GM18508 (cell line): Measurements from ENCODE around the gene CPPED1.
"Not testable (repeated sequence)": the region's sequence is repeated elsewhere in the genome, so short reads cannot be mapped to it uniquely, and the experiment has no call there.

Experiments
- ATAC-seq: cut with Tn5 transposase; IDR thresholded peaks from one replicate; pipeline ENCODE4 v1.9.1; 2021; ENCODE audit warnings: moderate number of reproducible peaks; ENCODE audit not compliant: insufficient read depth, unreplicated experiment

Gene CPPED1

GRCh38 chr16:12802661-12803060, 1.0 kb downstream of the CPPED1 start:
- ATAC-seq, result no peak

GRCh38 chr16:12802048-12802447, 1.6 kb downstream of the CPPED1 start:
- ATAC-seq, result no peak

- ATAC-seq, result no peak
These were observed 2.1 kb downstream of the CPPED1 start for GRCh38 chr16:12801511-12802042.

GRCh38 chr16:12800817-12801216, 2.9 kb downstream of the CPPED1 start:
- ATAC-seq, result no peak

GRCh38 chr16:12799996-12800395, 3.7 kb downstream of the CPPED1 start:
- not testable (repeated sequence) for ATAC-seq

GRCh38 chr16:12798846-12799245, 4.8 kb downstream of the CPPED1 start:
- ATAC-seq, result no peak

- ATAC-seq, result no peak
These were observed 5.5 kb downstream of the CPPED1 start for GRCh38 chr16:12798171-12798570.

GRCh38 chr16:12796498-12796897, 7.2 kb downstream of the CPPED1 start:
- ATAC-seq, result no peak

GRCh38 chr16:12794486-12795387, 8.9 kb downstream of the CPPED1 start:
- no peak for ATAC-seq

GRCh38 chr16:12793865-12794240, 9.8 kb downstream of the CPPED1 start:
- no peak for ATAC-seq

- ATAC-seq, result no peak
These were observed 10.4 kb downstream of the CPPED1 start for GRCh38 chr16:12793120-12793864.

- not testable (repeated sequence) for ATAC-seq
These were observed 11.2 kb downstream of the CPPED1 start for GRCh38 chr16:12792528-12792927.

GRCh38 chr16:12791340-12791739, 12.3 kb downstream of the CPPED1 start:
- no peak for ATAC-seq

GRCh38 chr16:12788758-12789157, 14.9 kb downstream of the CPPED1 start:
- no peak for ATAC-seq

- ATAC-seq, result no peak
These were observed 17.6 kb downstream of the CPPED1 start for GRCh38 chr16:12786081-12786480.

GRCh38 chr16:12784076-12784475, 19.6 kb downstream of the CPPED1 start:
- ATAC-seq, result no peak

GRCh38 chr16:12781777-12782176, 21.9 kb downstream of the CPPED1 start:
- no peak for ATAC-seq

GRCh38 chr16:12780467-12780866, 23.2 kb downstream of the CPPED1 start:
- no peak for ATAC-seq

GRCh38 chr16:12778726-12779125, 25.0 kb downstream of the CPPED1 start:
- ATAC-seq, result no peak

- ATAC-seq, result no peak
These were observed 27.9 kb downstream of the CPPED1 start for GRCh38 chr16:12775656-12776236.

GRCh38 chr16:12773221-12773620, 30.5 kb downstream of the CPPED1 start:
- ATAC-seq, result no peak
